Fibroblast of villous mesenchyme (primary cell): ENCODE results near the gene COG1. TPM values are rescaled to one million over a fixed set of nuclear protein-coding genes. Genes with fewer than 3 reads are reported as not detected.

Experiments
- DNase-seq: peaks from one replicate; pipeline ENCODE4 v3.0.0-alpha.2; 2010; ENCODE audit warnings: low read depth
- H3K4me3 ChIP-seq: 2 replicates; pipeline ENCODE4 v1.5.1; 2011; ENCODE audit warnings: low read depth, mild to moderate bottlenecking, low read length
- total RNA-seq: library from RNA; depleted of rRNA; stranded (reverse); fragments of >200 nt; gene quantifications from 2 replicates; pipeline ENCODE4 v1.2.3, GENCODE V29; 2012
- TF ChIP-seq, protein P1 (sequence below): IDR thresholded peaks from 2 replicates; pipeline ENCODE4 v1.5.1; 2012; ENCODE audit warnings: low read depth, mild to moderate bottlenecking, low read length; ENCODE audit not compliant: insufficient read depth

The COG1 gene
- total RNA-seq, 1 donor, result 25.9 TPM

DNA sequence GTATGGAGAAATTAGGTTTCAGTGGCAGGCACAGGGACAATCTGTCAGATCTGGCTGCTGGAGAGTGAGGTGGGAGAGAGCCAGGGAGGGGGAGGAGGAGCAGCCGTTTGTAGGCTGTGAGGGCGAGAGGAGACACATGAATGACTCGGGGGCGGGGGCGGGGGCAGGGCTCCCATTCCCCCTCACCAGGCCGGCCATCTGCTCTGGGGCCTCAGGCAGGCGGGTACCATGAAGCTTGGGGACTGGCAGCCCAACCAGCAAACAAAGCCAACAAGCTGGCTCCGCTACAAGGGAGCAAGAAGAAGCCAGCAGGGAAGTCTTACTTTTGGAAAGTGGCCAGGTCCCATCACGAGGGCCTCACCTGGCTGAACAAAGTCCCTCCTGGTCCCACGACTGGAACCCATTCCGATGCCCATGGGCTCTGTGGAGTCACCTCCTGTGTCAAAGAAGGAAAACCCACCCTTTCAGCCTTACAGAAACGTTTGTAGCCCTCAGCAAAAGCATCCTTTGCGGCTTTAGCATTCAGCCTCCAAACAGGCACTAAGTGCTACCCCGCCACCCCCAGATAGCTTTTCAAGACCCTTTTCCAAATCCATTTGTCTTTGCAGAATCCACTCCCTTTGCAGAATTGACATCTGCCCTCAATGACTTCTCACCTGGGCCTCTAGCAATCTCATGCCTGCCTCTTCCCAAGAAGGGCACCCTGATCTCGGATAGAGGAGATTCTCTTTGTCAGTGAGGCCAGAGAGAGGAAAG lies 37.3 kb upstream of the COG1 start:
- DNase-seq, result no peak
- TF ChIP-seq, protein P1, sequence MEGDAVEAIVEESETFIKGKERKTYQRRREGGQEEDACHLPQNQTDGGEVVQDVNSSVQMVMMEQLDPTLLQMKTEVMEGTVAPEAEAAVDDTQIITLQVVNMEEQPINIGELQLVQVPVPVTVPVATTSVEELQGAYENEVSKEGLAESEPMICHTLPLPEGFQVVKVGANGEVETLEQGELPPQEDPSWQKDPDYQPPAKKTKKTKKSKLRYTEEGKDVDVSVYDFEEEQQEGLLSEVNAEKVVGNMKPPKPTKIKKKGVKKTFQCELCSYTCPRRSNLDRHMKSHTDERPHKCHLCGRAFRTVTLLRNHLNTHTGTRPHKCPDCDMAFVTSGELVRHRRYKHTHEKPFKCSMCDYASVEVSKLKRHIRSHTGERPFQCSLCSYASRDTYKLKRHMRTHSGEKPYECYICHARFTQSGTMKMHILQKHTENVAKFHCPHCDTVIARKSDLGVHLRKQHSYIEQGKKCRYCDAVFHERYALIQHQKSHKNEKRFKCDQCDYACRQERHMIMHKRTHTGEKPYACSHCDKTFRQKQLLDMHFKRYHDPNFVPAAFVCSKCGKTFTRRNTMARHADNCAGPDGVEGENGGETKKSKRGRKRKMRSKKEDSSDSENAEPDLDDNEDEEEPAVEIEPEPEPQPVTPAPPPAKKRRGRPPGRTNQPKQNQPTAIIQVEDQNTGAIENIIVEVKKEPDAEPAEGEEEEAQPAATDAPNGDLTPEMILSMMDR, result no peak

DNA sequence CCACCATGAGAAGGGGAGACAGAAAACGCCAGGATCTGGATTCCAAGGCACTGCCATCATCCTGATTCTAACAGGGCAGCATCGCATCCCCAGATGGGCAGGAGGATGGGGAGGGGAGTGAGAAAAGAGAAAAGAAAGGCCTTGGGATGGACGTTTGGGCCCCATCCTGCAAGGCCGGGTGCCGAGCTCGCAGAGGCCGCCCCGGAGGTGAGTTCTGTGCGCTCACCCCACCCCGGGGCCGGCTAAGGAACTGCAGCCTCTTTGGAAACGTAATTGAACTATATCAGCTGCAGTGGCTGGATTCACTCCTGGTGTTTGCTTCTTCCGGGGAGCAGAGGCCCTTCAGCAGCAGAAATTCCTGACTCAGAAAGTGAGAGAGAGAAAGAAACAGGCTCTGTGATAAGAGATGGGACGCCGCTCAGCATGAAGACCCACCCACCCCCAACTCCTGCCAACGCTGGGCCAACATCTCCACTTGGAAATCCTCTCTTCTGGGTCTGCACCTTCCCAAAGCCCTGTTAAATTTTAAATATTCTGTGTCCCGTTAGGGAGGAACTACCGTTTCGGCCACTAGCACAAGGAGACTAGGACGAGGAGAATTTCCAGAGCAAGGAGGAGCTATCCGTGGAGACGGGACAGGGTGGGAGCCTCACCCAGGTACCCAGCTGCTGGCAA lies 36.6 kb upstream of the COG1 start:
- H3K4me3 ChIP-seq, result no peak overlapping the region
- DNase-seq, result peak; percentile 72
- TF ChIP-seq, protein P1, result peak; percentile 87

More for the DNA sequence above, 37.3 kb upstream of the COG1 start:
- H3K4me3 ChIP-seq, result no peak overlapping the region

DNA sequence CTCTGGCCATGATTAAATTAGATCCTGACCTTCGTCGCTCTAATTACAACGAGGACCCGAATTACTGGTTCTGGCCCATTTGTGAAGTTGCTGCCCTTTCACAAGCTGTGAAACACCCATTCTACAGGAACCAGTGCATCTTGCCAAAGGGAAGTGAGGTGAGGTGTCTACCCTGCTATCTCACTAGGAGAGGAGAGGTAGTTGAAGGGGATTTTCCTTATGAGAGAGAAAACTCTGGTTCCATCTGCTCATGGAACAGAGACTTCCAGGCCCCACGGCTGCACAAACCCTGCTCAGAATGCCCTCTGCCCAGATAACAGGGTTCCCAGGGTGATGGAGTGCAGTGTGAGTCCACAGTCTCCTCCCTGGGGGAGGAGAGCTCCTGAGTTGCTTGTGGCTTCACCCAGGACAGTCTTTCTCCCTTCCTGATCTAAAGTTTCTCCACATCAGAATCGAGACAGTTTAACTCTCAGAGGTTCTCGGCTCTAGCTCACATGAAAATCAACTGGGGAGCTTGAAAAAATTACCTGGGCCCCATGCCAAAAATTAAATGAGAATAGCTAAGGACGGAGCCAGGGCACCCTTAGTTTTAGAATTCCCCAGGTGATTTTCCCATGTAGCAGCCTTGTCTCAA lies 35.9 kb upstream of the COG1 start:
- TF ChIP-seq, protein P1, result no peak

DNA sequence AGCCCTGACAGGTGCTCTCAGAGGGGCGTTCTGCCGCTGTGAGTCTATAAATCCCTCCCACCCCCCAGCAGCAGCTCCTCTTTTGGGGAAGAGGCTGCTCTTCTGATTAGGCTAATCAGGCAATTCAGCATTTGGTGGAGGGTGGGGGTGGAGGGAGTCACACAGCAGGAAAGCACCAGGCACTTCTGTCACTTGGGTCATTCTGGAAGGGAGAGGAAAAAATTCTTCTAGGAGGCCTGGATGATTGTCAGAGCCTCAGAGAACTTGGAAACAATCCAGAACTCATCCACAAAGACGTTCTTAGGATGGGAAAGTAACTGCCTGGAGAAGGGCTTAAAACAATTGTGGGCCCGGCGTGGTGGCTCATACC lies 35.3 kb upstream of the COG1 start:
- no peak for DNase-seq
- no peak overlapping the region for H3K4me3 ChIP-seq
- TF ChIP-seq, protein P1, result no peak

More for the DNA sequence above, 35.9 kb upstream of the COG1 start:
- DNase-seq, result no peak
- H3K4me3 ChIP-seq, result no peak overlapping the region

GRCh38 chr17:73158133-73158532 lies 34.7 kb upstream of the COG1 start:
- DNase-seq, result no peak
- no peak overlapping the region for H3K4me3 ChIP-seq
- TF ChIP-seq, protein P1, result no peak

GRCh38 chr17:73160980-73161630 lies 31.8 kb upstream of the COG1 start:
- DNase-seq, result no peak
- H3K4me3 ChIP-seq, result no peak overlapping the region
- TF ChIP-seq, protein P1, result no peak
